Trophoblast cell (in vitro differentiated cells and primary cell): ENCODE data around the gene PLBD1.
A peak's percentile ranks its signal among the peaks of the same experiment; 100 is the strongest.

Experiments
- DNase-seq, 2 donors: peaks; one replicate each; pipeline ENCODE4 v3.0.0-alpha.2; 2016
- H2AFZ ChIP-seq: 2 replicates; pipeline ENCODE4 v1.6.1; 2013; ENCODE audit warnings: low read length, moderate library complexity, mild to moderate bottlenecking; ENCODE audit not compliant: insufficient read depth, poor library complexity
- H2AK5ac ChIP-seq: 2 replicates; pipeline ENCODE4 v1.6.1; 2013; ENCODE audit warnings: mild to moderate bottlenecking, low read length
- H2BK120ac ChIP-seq: 2 replicates; pipeline ENCODE4 v1.6.1; 2013; ENCODE audit warnings: low read length, mild to moderate bottlenecking, moderate library complexity; ENCODE audit not compliant: insufficient read depth, poor library complexity
- H2BK12ac ChIP-seq: 2 replicates; pipeline ENCODE4 v1.6.1; 2013; ENCODE audit warnings: mild to moderate bottlenecking, low read length, moderate library complexity
- H2BK5ac ChIP-seq: 2 replicates; pipeline ENCODE4 v1.6.1; 2013; ENCODE audit warnings: low read length, low read depth, moderate library complexity, mild to moderate bottlenecking; ENCODE audit not compliant: poor library complexity
- H3K14ac ChIP-seq: 2 replicates; pipeline ENCODE4 v1.6.1; 2013; ENCODE audit warnings: mild to moderate bottlenecking, low read length
- H3K18ac ChIP-seq: 2 replicates; pipeline ENCODE4 v1.6.1; 2013; ENCODE audit warnings: mild to moderate bottlenecking, low read length
- H3K23ac ChIP-seq: 2 replicates; pipeline ENCODE4 v1.6.1; 2013; ENCODE audit warnings: low read length
- H3K27ac ChIP-seq: 2 replicates; pipeline ENCODE4 v1.5.1; 2013; ENCODE audit warnings: low read depth, mild to moderate bottlenecking, inconsistent platforms, low read length, moderate library complexity
- H3K27me3 ChIP-seq: 2 replicates; pipeline ENCODE4 v1.6.1; 2013; ENCODE audit warnings: inconsistent platforms, mild to moderate bottlenecking, low read length, moderate library complexity; ENCODE audit not compliant: insufficient read depth
- H3K36me3 ChIP-seq, 2 experiments: 1 replicate in 1 of 2; 2 replicates in 1 of 2; pipeline ENCODE4 v1.6.1; 2013; ENCODE audit warnings: low read length in 2 of 2, mild to moderate bottlenecking in 2 of 2, moderate library complexity in 1 of 2; ENCODE audit not compliant: insufficient read depth in 2 of 2, control insufficient read depth in 1 of 2
- H3K4ac ChIP-seq: 2 replicates; pipeline ENCODE4 v1.6.1; 2013; ENCODE audit warnings: low read depth, mild to moderate bottlenecking, low read length, moderate library complexity
- H3K4me1 ChIP-seq, 2 experiments: 1 replicate in 1 of 2; 2 replicates in 1 of 2; pipeline ENCODE4 v1.6.1; 2013; ENCODE audit warnings: low read length in 2 of 2, mild to moderate bottlenecking in 2 of 2, moderate library complexity in 1 of 2; ENCODE audit not compliant: insufficient read depth in 2 of 2, control insufficient read depth in 1 of 2
- H3K4me2 ChIP-seq: 2 replicates; pipeline ENCODE4 v1.6.1; 2013; ENCODE audit warnings: inconsistent platforms, mild to moderate bottlenecking, low read length, moderate library complexity
- H3K4me3 ChIP-seq: 2 replicates; pipeline ENCODE4 v1.5.1; 2013; ENCODE audit warnings: mild to moderate bottlenecking, low read depth, low read length, inconsistent platforms
- H3K79me1 ChIP-seq: one replicate; pipeline ENCODE4 v1.6.1; 2013; ENCODE audit warnings: low read length
- H3K79me2 ChIP-seq: 2 replicates; pipeline ENCODE4 v1.6.1; 2013; ENCODE audit warnings: low read length, mild to moderate bottlenecking; ENCODE audit not compliant: control insufficient read depth, insufficient read depth, poor library complexity
- H3K9ac ChIP-seq: 2 replicates; pipeline ENCODE4 v1.6.1; 2013; ENCODE audit warnings: mild to moderate bottlenecking, low read length
- H3K9me3 ChIP-seq: 2 replicates; pipeline ENCODE4 v1.6.1; 2013; ENCODE audit warnings: low read depth, mild to moderate bottlenecking, control low read depth, inconsistent platforms, low read length; ENCODE audit not compliant: insufficient read depth
- H4K12ac ChIP-seq: 2 replicates; pipeline ENCODE4 v1.6.1; 2013; ENCODE audit warnings: low read depth, mild to moderate bottlenecking, low read length, moderate library complexity
- H4K8ac ChIP-seq: 2 replicates; pipeline ENCODE4 v1.6.1; 2013; ENCODE audit warnings: low read depth, mild to moderate bottlenecking, low read length, moderate library complexity
- H4K91ac ChIP-seq: one replicate; pipeline ENCODE4 v1.6.1; 2013; ENCODE audit warnings: low read depth, mild to moderate bottlenecking, low read length, moderate library complexity
- WGBS: extraction: QIAGEN DNeasy Blood & Tissue Kit; methylation state at CpG from one replicate; pipeline ENCODE4 v1.1.7; 2013; ENCODE audit warnings: missing lambda C conversion rate; ENCODE audit not compliant: insufficient read length, insufficient coverage; ENCODE audit errors: extremely low coverage; 5-methylcytosine and 5-hydroxymethylcytosine counted together

PLBD1 gene

DNA sequence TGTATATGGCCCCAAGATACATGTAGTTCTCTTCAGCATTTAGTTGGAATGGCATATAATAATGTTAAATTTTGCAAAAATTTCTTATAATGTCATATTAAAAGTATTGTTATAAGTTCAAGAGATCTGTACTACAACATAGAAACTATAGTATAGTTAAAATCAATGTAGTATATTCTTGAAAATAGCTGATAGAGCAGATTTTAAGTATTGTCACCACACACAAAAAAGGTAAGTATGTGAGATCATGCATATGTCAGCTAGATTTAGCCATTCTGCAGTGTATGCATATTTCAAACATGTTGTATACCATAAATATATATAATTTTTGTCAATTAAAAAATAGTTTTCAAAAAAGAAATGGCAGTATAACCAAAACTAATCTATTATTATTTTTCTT is 86.5 kb downstream of the PLBD1 start:
- Histone ChIP-seq H2BK120ac (no peak overlapping the region), H3K4me2 (no peak overlapping the region), H2BK12ac (no peak overlapping the region), H2AK5ac (no peak overlapping the region), H3K4ac (no peak overlapping the region), H3K4me1 (no peaks in the 10 kb centered on the region), H3K23ac (no peak overlapping the region), H3K9me3 (no peaks in the 10 kb centered on the region), H3K14ac (no peak overlapping the region), H3K79me1 (no peaks in the 10 kb centered on the region), H3K27ac (no peak overlapping the region), H3K9ac (no peak overlapping the region), H4K8ac (no peak overlapping the region), H2AFZ (no peak overlapping the region), H3K27me3 (no peaks in the 10 kb centered on the region), H4K91ac (no peak overlapping the region), H3K79me2 (no peaks in the 10 kb centered on the region), H3K18ac (no peak overlapping the region), H3K36me3 (peaks cover 26 to 45% of the 10 kb centered on the region in 2 experiments), H2BK5ac (no peak overlapping the region), H3K4me3 (no peak overlapping the region), H4K12ac (no peak overlapping the region)
- DNase-seq = no peak

DNA sequence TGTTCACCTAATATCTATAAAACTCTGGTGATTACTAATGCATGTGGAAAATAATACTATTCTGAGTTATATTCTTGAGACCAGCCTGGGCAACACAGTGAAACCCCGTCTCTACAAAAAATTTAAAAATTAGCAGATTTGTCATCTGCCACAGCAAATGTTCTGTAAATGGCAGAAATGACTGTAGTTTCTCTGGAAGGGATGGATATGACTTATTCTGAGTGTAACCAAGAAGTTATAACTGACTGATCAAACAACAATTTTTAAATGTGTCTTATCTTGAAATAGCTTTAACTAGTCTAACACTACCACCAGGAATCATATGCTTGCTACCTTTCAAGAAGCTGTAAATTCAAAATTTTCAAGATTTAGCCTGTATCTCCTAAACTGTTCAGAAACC is 88.7 kb downstream of the PLBD1 start:
- no peak overlapping the region for H3K14ac ChIP-seq
- no peak overlapping the region for H2BK5ac ChIP-seq
- DNase-seq = no peak
- no peaks in the 10 kb centered on the region for H3K9me3 ChIP-seq
- H2AFZ ChIP-seq = no peak overlapping the region
- no peaks in the 10 kb centered on the region for H3K4me1 ChIP-seq
- H2BK12ac ChIP-seq = no peak overlapping the region
- H3K79me2 ChIP-seq = no peaks in the 10 kb centered on the region
- H3K27ac ChIP-seq = no peak overlapping the region
- no peak overlapping the region for H2BK120ac ChIP-seq
- no peak overlapping the region for H4K8ac ChIP-seq
- no peak overlapping the region for H2AK5ac ChIP-seq
- peaks cover 21 to 27% of the 10 kb centered on the region in 2 experiments for H3K36me3 ChIP-seq
- H3K18ac ChIP-seq = no peak overlapping the region
- no peaks in the 10 kb centered on the region for H3K27me3 ChIP-seq
- no peak overlapping the region for H3K4me3 ChIP-seq
- no peak overlapping the region for H3K4ac ChIP-seq
- H4K12ac ChIP-seq = no peak overlapping the region
- no CpG with 5 or more reads among the region's 1 CpG for WGBS
- H3K9ac ChIP-seq = no peak overlapping the region
- no peak overlapping the region for H3K23ac ChIP-seq
- no peaks in the 10 kb centered on the region for H3K79me1 ChIP-seq
- H4K91ac ChIP-seq = no peak overlapping the region
- no peak overlapping the region for H3K4me2 ChIP-seq

DNA sequence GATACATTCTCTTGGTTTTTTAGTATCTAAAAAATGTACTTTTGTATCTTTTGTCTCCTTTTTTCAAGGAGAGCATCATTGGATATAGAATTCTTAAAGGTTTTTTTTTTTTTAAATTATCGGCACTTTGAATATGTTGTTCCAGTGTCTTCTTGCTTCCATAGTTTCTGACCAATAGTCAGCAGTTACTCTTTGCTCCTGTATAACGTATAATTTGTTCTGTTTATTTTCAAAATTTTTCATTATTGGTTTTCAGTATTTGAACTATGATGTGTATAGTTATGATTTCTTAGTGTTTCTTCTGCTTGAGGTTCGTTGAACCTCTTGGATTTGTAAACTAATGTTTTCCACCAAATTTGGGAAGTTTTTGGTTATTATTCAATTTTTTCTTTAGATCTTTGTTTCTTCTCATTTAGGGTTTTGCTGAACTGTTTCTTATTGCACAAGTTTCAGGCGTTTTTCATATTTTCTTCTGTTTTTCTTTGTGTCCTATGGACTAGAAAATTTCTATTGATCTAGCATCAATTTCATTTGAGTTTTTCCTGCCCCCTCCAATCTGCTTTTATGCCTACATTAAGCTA is 93.9 kb downstream of the PLBD1 start:
- Histone ChIP-seq H3K4ac (no peak overlapping the region), H4K12ac (no peak overlapping the region), H3K79me1 (no peaks in the 10 kb centered on the region), H3K14ac (no peak overlapping the region), H3K27me3 (no peaks in the 10 kb centered on the region), H2AFZ (no peak overlapping the region), H3K9me3 (no peaks in the 10 kb centered on the region), H3K4me3 (no peak overlapping the region), H3K4me2 (no peak overlapping the region), H3K18ac (no peak overlapping the region), H3K4me1 (no peaks in the 10 kb centered on the region), H2BK5ac (no peak overlapping the region), H2AK5ac (no peak overlapping the region), H2BK120ac (no peak overlapping the region), H3K79me2 (no peaks in the 10 kb centered on the region), H4K91ac (no peak overlapping the region), H3K36me3 (peaks cover 13 to 14% of the 10 kb centered on the region in 2 experiments), H2BK12ac (no peak overlapping the region), H4K8ac (no peak overlapping the region), H3K23ac (no peak overlapping the region), H3K9ac (no peak overlapping the region), H3K27ac (no peak overlapping the region)
- no CpG with 5 or more reads among the region's 4 CpGs for whole genome bisulfite sequencing
- DNase-seq = peak in 1 of 2 donors; percentile 13

DNA sequence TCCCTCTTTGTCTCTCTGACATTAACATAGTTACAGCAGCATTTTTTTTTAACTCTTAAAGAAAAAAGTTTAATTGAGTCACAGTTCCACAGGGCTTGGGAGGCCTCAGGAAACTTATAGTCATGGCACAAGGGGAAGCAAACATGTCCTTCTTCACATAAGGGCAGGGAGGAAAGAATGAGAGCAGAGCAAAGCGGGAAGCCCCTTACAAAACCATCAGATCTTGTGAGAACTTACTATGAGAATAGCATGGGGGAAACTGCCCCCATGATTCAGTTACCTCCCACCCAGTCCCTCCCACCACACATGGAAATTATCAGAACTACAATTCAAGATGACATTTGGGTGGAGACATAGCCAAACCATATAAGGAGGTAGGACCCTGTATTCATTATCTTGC is 96.2 kb downstream of the PLBD1 start:
- H4K91ac ChIP-seq = no peak overlapping the region
- H3K9ac ChIP-seq = no peak overlapping the region
- H3K9me3 ChIP-seq = no peaks in the 10 kb centered on the region
- no peak overlapping the region for H3K4me2 ChIP-seq
- peaks cover 13 to 14% of the 10 kb centered on the region in 2 experiments for H3K36me3 ChIP-seq
- no peak overlapping the region for H4K12ac ChIP-seq
- no peak overlapping the region for H3K23ac ChIP-seq
- H2AK5ac ChIP-seq = no peak overlapping the region
- no peaks in the 10 kb centered on the region for H3K79me1 ChIP-seq
- H3K4ac ChIP-seq = no peak overlapping the region
- no peak overlapping the region for H3K27ac ChIP-seq
- DNase-seq = no peak
- no peaks in the 10 kb centered on the region for H3K79me2 ChIP-seq
- no peak overlapping the region for H2BK12ac ChIP-seq
- no peak overlapping the region for H2BK5ac ChIP-seq
- H3K4me1 ChIP-seq = no peaks in the 10 kb centered on the region
- H3K27me3 ChIP-seq = no peaks in the 10 kb centered on the region
- no peak overlapping the region for H3K4me3 ChIP-seq
- no peak overlapping the region for H2BK120ac ChIP-seq
- no peak overlapping the region for H3K18ac ChIP-seq
- no CpG with 5 or more reads among the region's 1 CpG for WGBS
- H3K14ac ChIP-seq = no peak overlapping the region
- H4K8ac ChIP-seq = no peak overlapping the region
- no peak overlapping the region for H2AFZ ChIP-seq
